HCT116 (cell line): ENCODE data around the gene DDB1.

Experiments
- CBX3 ChIP-seq: IDR thresholded peaks from 2 replicates; pipeline ENCODE4 v1.6.1; 2012; ENCODE audit warnings: low read depth
- CTCF ChIP-seq, 3 experiments: fragments of 200-600 bp in 1 of 3; sonication (generic) in 1 of 3; IDR thresholded peaks in 2 of 3; conservative IDR thresholded peaks in 1 of 3; 2 replicates each; pipeline ENCODE4 v1.5.1; 2012 to 2017; ENCODE audit warnings: low read depth in 2 of 3, low read length in 2 of 3, antibody characterized with exemption in 1 of 3, borderline replicate concordance in 1 of 3, control low read depth in 1 of 3, mild to moderate bottlenecking in 1 of 3, mixed read lengths in 1 of 3, mixed run types in 1 of 3, moderate library complexity in 1 of 3; ENCODE audit not compliant: insufficient read depth in 1 of 3
- ELF1 ChIP-seq: IDR thresholded peaks from 2 replicates; pipeline ENCODE4 v1.6.1; 2012; ENCODE audit warnings: low read depth, borderline replicate concordance
- EZH2 ChIP-seq: fragments of 200-600 bp; sonication (generic); IDR thresholded peaks from 2 replicates; pipeline ENCODE4 v1.6.1; 2017; ENCODE audit warnings: antibody characterized with exemption, mixed run types
- EZH2phosphoT487 ChIP-seq: fragments of 200-600 bp; IDR thresholded peaks from 2 replicates; pipeline ENCODE4 v1.6.1; 2018; ENCODE audit warnings: antibody characterized with exemption, borderline replicate concordance
- POLR2A ChIP-seq: IDR thresholded peaks from 2 replicates; pipeline ENCODE4 v1.7.0; 2011; ENCODE audit warnings: borderline replicate concordance; ENCODE audit not compliant: insufficient read depth, insufficient read length; ENCODE audit errors: extremely low read depth
- RAD21 ChIP-seq: IDR thresholded peaks from 2 replicates; pipeline ENCODE4 v1.6.1; 2012; ENCODE audit warnings: low read depth, mild to moderate bottlenecking
- SP1 ChIP-seq: IDR thresholded peaks from 2 replicates; pipeline ENCODE4 v1.6.1; 2012; ENCODE audit warnings: low read depth
- SRF ChIP-seq: IDR thresholded peaks from 2 replicates; pipeline ENCODE4 v1.6.1; 2012; ENCODE audit warnings: low read depth
- TCF7L2 ChIP-seq: IDR thresholded peaks from 2 replicates; pipeline ENCODE4 v1.7.0; 2011; ENCODE audit warnings: borderline replicate concordance, inconsistent platforms; ENCODE audit not compliant: insufficient read depth, insufficient read length; ENCODE audit errors: extremely low read depth
- YY1 ChIP-seq: IDR thresholded peaks from 2 replicates; pipeline ENCODE4 v1.6.1; 2011; ENCODE audit warnings: low read length, low read depth, moderate library complexity, mild to moderate bottlenecking; ENCODE audit not compliant: insufficient replicate concordance; ENCODE audit errors: extremely low read depth
- ZFX ChIP-seq: fragments of 450-650 bp; IDR thresholded peaks from 2 replicates; pipeline ENCODE4 v1.6.1; 2017
- ZNF274 ChIP-seq: fragments of 200-500 bp; sonication (Bioruptor generic); IDR thresholded peaks from 2 replicates; pipeline ENCODE4 v1.6.1; 2014; ENCODE audit warnings: mild to moderate bottlenecking, low read depth, low read length, inconsistent platforms

GRCh38 chr11:61273178-61274078 is 59.5 kb downstream of the DDB1 start:
- TF ChIP-seq SP1: no peak
- TF ChIP-seq CTCF (IDR thresholded peaks at IDR 0.05 in 2 of 3, conservative IDR thresholded peaks at IDR 0.05 in 1 of 3; ENCODE audit: borderline replicate concordance in 1 of 3, insufficient read depth in 1 of 3, low read depth in 2 of 3, low read length in 2 of 3): no peak
- TF ChIP-seq YY1: no peak
- no peak for TF ChIP-seq EZH2
- no peak for TF ChIP-seq ELF1
- TF ChIP-seq ZFX: no peak
- no peak for TF ChIP-seq ZNF274
- no peak for TF ChIP-seq TCF7L2
- TF ChIP-seq EZH2phosphoT487: no peak
- no peak for TF ChIP-seq POLR2A
- TF ChIP-seq RAD21: no peak
- no peak for TF ChIP-seq CBX3
- TF ChIP-seq SRF: no peak
